HFFc6 (cell line): ENCODE data around the gene RC3H2. TPM values are rescaled to one million over a fixed set of nuclear protein-coding genes. Genes with fewer than 3 reads are reported as not detected.
"Not testable (repeated sequence)": the region's sequence is repeated elsewhere in the genome, so short reads cannot be mapped to it uniquely, and the experiment has no call there.

ENCODE experiments used
- DNase-seq: peaks from one replicate; pipeline ENCODE4 v3.0.0-alpha.2; 2018
- H3K27ac Mint-ChIP-seq: 2 replicates; pipeline ENCODE4 v1.8.0; 2020; ENCODE audit warnings: mild to moderate bottlenecking, mixed read lengths
- H3K27me3 Mint-ChIP-seq: 2 replicates; pipeline ENCODE4 v1.8.0; 2021; ENCODE audit warnings: mild to moderate bottlenecking, moderate library complexity, mixed read lengths; ENCODE audit not compliant: insufficient read depth
- H3K36me3 Mint-ChIP-seq: 2 replicates; pipeline ENCODE4 v1.8.0; 2021; ENCODE audit warnings: low read depth, mixed read lengths
- H3K4me1 Mint-ChIP-seq: 2 replicates; pipeline ENCODE4 v1.8.0; 2020; ENCODE audit warnings: low read depth, mixed read lengths
- H3K4me3 Mint-ChIP-seq: 2 replicates; pipeline ENCODE4 v1.8.0; 2020; ENCODE audit warnings: mild to moderate bottlenecking, moderate library complexity, mixed read lengths
- H3K9me3 Mint-ChIP-seq: 2 replicates; pipeline ENCODE4 v1.8.0; 2020; ENCODE audit warnings: mild to moderate bottlenecking, mixed read lengths
- total RNA-seq, 6 experiments: library from RNA; stranded (reverse); fragmentation: NEBNext Ultra II Directional; extraction: Animal tissue kit (Norgen Biotek cat#: 25700); gene quantifications; 2 replicates in 1 of 6; 3 replicates in 5 of 6; pipeline ENCODE4 v1.2.3, GENCODE V29; 2021
- TF ChIP-seq, protein P1 (sequence below): fragments of 200-600 bp; sonication (generic); IDR thresholded peaks from 2 replicates; pipeline ENCODE4 v1.5.0; 2021; ENCODE audit warnings: antibody characterized with exemption, mild to moderate bottlenecking

RC3H2 gene
- total RNA-seq, 6 experiments from 2014 or later: 38.8 to 46.1 (median 41.5) TPM

DNA sequence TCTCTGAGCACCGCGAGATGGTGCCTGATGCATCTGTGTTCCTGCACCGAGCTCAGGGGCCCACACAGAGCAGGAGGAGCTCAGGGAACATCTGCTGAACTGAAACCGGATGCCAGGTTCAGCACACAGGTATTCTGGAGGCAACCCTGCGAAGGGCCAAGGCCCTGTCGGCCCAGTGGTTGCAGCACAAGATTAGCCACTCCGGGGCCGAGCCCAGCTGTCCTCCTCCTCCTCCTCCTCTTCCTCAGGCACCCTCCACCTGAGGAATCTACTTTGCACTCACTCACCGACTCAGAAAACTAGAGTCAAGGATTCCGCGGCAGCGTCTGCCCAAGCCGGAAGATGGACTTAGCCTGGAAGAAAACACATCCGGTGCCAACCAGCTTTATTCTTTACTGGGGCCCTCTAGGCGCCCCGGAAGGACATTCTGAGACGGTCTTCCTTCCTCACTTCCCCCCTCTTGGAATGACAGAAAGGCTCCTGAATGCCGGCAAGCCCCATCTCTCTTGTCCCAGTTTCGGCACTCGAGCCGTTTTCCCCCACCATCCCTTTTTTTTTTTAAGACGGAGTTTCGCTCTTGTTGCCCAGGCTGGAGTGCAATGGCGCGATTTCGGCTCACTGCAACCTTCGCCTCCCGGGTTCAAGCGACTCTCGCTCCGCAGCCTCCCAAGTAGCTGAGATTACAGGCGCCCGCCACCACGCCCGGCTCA lies 8.0 kb upstream of the RC3H2 start, which contains the start of gene ZBTB6:
Gene ZBTB6, minus strand, starts transcription at position 360 of the 710 bp plus-strand sequence. CDS start 1,251 bp downstream, outside the sequence.
- H3K27me3 Mint-ChIP-seq: no peaks in the 10 kb centered on the region; the same call in 1 of the 2 replicates
- peak; percentile 82 for DNase-seq
- H3K27ac Mint-ChIP-seq: peak within 1 kb of the TSS; percentile 94
- TF ChIP-seq, protein P1, sequence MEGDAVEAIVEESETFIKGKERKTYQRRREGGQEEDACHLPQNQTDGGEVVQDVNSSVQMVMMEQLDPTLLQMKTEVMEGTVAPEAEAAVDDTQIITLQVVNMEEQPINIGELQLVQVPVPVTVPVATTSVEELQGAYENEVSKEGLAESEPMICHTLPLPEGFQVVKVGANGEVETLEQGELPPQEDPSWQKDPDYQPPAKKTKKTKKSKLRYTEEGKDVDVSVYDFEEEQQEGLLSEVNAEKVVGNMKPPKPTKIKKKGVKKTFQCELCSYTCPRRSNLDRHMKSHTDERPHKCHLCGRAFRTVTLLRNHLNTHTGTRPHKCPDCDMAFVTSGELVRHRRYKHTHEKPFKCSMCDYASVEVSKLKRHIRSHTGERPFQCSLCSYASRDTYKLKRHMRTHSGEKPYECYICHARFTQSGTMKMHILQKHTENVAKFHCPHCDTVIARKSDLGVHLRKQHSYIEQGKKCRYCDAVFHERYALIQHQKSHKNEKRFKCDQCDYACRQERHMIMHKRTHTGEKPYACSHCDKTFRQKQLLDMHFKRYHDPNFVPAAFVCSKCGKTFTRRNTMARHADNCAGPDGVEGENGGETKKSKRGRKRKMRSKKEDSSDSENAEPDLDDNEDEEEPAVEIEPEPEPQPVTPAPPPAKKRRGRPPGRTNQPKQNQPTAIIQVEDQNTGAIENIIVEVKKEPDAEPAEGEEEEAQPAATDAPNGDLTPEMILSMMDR: no peak
- peaks cover 25% of the 10 kb centered on the region for H3K36me3 Mint-ChIP-seq
- H3K4me3 Mint-ChIP-seq: peak within 1 kb of the TSS; percentile 96
- H3K4me1 Mint-ChIP-seq: peaks cover 25% of the 10 kb centered on the region
- no peaks in the 10 kb centered on the region for H3K9me3 Mint-ChIP-seq

DNA sequence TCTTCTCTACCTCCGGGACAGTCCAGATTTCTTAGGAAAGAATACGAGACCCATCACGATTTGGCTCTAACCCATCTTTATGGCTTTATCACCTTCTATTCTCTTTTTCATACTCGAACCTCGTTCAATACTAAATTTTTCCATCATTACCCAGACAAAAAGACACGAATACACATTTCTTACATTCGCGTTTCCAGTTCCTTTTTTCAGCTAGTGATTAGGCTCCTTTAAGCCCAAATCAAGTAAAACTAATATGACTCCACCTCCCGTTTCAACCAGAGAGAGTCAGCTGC lies 7.5 kb upstream of the RC3H2 start:
- Mint-ChIP-seq H3K4me3 (peak overlapping the region; percentile 96), H3K4me1 (peaks cover 25% of the 10 kb centered on the region), H3K27ac (peak overlapping the region; percentile 94), H3K27me3 (no peaks in the 10 kb centered on the region; the same call in 1 of the 2 replicates), H3K36me3 (peaks cover 29% of the 10 kb centered on the region), H3K9me3 (no peaks in the 10 kb centered on the region)
- DNase-seq: no peak
- TF ChIP-seq, protein P1: no peak

DNA sequence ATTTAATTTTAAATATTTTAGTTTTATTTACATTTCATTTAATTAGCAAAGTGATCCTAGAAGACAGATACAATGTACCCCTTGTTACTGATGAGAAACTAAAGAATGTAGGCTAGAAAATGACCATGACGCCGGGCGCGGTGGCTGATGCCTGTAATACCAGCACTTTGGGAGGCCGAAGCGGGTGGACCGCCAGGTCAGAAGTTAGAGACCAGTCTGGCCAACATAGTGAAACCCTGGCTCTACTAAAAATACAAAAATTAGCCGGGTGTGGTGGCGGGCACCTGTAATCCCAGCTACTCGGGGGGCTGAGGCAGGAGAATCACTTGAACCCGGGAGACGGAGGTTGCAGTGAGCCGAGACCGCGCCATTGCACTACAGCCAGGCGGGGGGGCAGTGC lies 963 bp upstream of the RC3H2 start:
- not testable (repeated sequence) for H3K9me3 Mint-ChIP-seq, DNase-seq, H3K4me3 Mint-ChIP-seq, H3K27ac Mint-ChIP-seq, H3K27me3 Mint-ChIP-seq
- peaks cover 19% of the 10 kb centered on the region for H3K4me1 Mint-ChIP-seq
- peaks cover 14% of the 10 kb centered on the region; the same call in 1 of the 2 replicates for H3K36me3 Mint-ChIP-seq

DNA sequence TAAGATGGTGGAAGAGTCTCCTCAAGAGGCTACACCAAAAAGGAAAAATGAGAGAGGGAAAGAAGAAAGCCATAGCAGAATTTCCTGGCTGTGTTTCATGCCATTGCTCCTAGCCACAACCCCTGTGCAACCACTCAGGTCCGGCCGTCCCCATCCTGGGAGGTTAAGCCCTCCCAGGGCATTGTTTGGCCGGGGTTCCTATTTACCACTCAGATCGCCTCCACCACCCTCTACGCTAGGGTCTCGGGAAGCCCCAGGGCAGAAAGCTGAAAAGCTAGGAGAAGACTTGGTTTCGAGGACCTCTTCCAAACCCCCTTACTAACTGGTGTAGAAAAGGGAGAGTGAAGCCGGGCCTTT lies 715 bp downstream of the RC3H2 start:
- Mint-ChIP-seq H3K4me3 (peak overlapping the region; percentile 96), H3K27ac (peak overlapping the region; percentile 93), H3K27me3 (no peaks in the 10 kb centered on the region), H3K36me3 (peaks cover 13% of the 10 kb centered on the region; the same call in 1 of the 2 replicates), H3K4me1 (peaks cover 29% of the 10 kb centered on the region), H3K9me3 (no peaks in the 10 kb centered on the region)
- peak; percentile 30 for DNase-seq
- TF ChIP-seq, protein P1: no peak

DNA sequence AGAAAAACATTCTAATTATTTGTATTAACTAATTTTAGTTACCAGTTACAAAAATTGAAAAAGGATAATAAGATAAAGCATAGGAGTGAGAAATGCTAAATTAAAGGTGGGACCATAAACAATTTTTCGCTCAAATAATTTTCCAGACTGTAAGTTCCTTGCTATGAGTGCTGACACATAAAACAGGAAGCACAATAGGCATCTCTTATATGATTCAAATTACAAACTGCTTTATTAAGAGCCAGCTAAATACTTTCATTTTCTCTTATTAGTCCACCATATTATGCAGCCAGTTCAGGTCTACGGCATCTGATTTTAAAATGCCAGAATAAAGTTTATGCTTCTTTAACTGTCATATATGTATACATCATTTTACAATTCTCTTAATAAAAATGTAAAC lies 4.4 kb downstream of the RC3H2 start:
- TF ChIP-seq, protein P1: no peak
- Mint-ChIP-seq H3K27ac (peak overlapping the region; percentile 58), H3K4me3 (peak overlapping the region; percentile 55), H3K4me1 (peaks cover 42% of the 10 kb centered on the region), H3K27me3 (no peaks in the 10 kb centered on the region), H3K9me3 (no peaks in the 10 kb centered on the region), H3K36me3 (no peaks in the 10 kb centered on the region)
- no peak for DNase-seq

DNA sequence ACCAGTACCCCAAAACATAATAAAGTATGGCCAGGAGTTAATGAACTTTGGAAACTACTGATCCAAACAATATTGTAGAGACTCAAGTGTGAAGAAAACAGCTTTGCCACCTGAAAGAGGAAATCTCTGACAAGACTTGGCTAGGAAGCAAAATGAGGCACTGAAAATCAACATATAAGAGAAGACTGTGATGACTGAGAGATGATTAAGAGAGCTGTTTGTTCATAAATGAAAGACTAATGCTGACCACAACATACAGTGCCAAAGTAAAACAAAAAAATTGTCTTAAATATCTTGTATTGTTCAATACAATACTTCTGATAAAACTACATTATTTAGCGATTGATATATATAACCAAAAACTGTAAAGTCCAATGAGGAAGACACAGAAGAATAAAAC lies 7.2 kb downstream of the RC3H2 start:
- peak overlapping the region; percentile 14 for H3K27ac Mint-ChIP-seq

More for the DNA sequence above, 7.2 kb downstream of the RC3H2 start:
- H3K4me1 Mint-ChIP-seq: peaks cover 28% of the 10 kb centered on the region
- no peaks in the 10 kb centered on the region for H3K36me3 Mint-ChIP-seq
- DNase-seq: no peak
- no peaks in the 10 kb centered on the region for H3K9me3 Mint-ChIP-seq
- H3K4me3 Mint-ChIP-seq: no peak overlapping the region
- TF ChIP-seq, protein P1: no peak
- H3K27me3 Mint-ChIP-seq: no peaks in the 10 kb centered on the region
